K562 (cell line): ENCODE measurements around the gene PNKD. TPM values are rescaled to one million over a fixed set of nuclear protein-coding genes. Genes with fewer than 3 reads are reported as not detected.
A peak's percentile ranks its signal among the peaks of the same experiment; 100 is the strongest.

ENCODE experiments used
- ATAC-seq: fragments of 200-7000 bp; cut with Tn5 transposase; 3 replicates; pipeline ENCODE4 v1.9.1; 2020; ENCODE audit warnings: moderate library complexity
- BruUV-seq: library from RNA; stranded (reverse); fragments of 400-500 nt; replicated peaks from 2 replicates; lab custom pipeline; 2021; lab: Mats Ljungman, UMichigan
- CTCF ChIA-PET: fragments of 300-600 bp; formaldehyde crosslinking; extraction: SDS; loops from one replicate; lab custom pipeline; 2021; ENCODE audit warnings: low intra/inter-chr PET ratio; lab: Yijun Ruan, JAX
- POLR2A ChIA-PET: fragments of 300-600, 350-650 bp; sonication (Branson Sonifier 250); formaldehyde crosslinking; extraction: SDS; loops from one replicate; lab custom pipeline; 2021; ENCODE audit warnings: antibody characterized with exemption, inconsistent platforms; lab: Yijun Ruan, JAX
- DNase-seq, 4 experiments: peaks; one replicate each; pipeline versions ENCODE4 v3.0.0 to v3.0.0-alpha.2; 2011 to 2018; ENCODE audit warnings: low spot score in 3 of 4, mixed read lengths in 3 of 4; ENCODE audit errors: extremely low read depth in 1 of 4
- FAIRE-seq: peaks from 2 replicates; lab custom pipeline; 2011; peaks lifted over from hg19 to GRCh38; lab: Jason Lieb, UNC
- H2AFZ ChIP-seq: 2 replicates; pipeline ENCODE4 v1.6.0; 2011; ENCODE audit warnings: low read depth, low read length, control low read depth, inconsistent platforms
- H3K27ac ChIP-seq: fragments of 200-600 bp; 3 replicates; pipeline ENCODE4 v1.8.0; 2011; ENCODE audit warnings: low read depth, mild to moderate bottlenecking, control low read depth, inconsistent platforms, low read length, moderate library complexity, mixed read lengths; ENCODE audit errors: extremely low read depth
- H3K27me3 ChIP-seq, 2 experiments: fragments of 300-600 bp in 1 of 2; 2 replicates in 1 of 2; 3 replicates in 1 of 2; pipeline versions ENCODE4 v1.6.0 to v1.8.0; 2011; ENCODE audit warnings: inconsistent platforms in 2 of 2, low read length in 2 of 2, mild to moderate bottlenecking in 1 of 2, mixed read lengths in 1 of 2, moderate library complexity in 1 of 2; ENCODE audit not compliant: control insufficient read depth in 2 of 2, insufficient read depth in 2 of 2
- H3K36me3 ChIP-seq: fragments of 300-600 bp; 3 replicates; pipeline ENCODE4 v1.8.0; 2011; ENCODE audit warnings: mild to moderate bottlenecking, low read length, inconsistent platforms; ENCODE audit not compliant: control insufficient read depth, insufficient read depth
- H3K4me1 ChIP-seq, 2 experiments: fragments of 200-600 bp in 1 of 2; replicated peaks in 1 of 2; 2 replicates in 1 of 2; 3 replicates in 1 of 2; pipeline versions ENCODE4 v1.5.1 to v1.8.0; 2011; ENCODE audit warnings: inconsistent platforms in 2 of 2, low read length in 2 of 2, mild to moderate bottlenecking in 1 of 2, mixed read lengths in 1 of 2, moderate library complexity in 1 of 2; ENCODE audit not compliant: control insufficient read depth in 2 of 2, insufficient read depth in 2 of 2
- H3K4me2 ChIP-seq: 2 replicates; pipeline ENCODE4 v1.6.1; 2011; ENCODE audit warnings: low read length, control low read depth, inconsistent platforms, mixed read lengths; ENCODE audit not compliant: insufficient read depth
- H3K4me3 ChIP-seq: fragments of 200-600 bp; sonication (generic), shearing (Covaris generic); 2 replicates; pipeline ENCODE4 v1.5.1; 2016; ENCODE audit warnings: control low read depth, inconsistent platforms
- H3K79me2 ChIP-seq: fragments of 200-600 bp; 3 replicates; pipeline ENCODE4 v1.8.0; 2011; ENCODE audit warnings: low read length, inconsistent platforms; ENCODE audit not compliant: control insufficient read depth, insufficient read depth
- H3K9ac ChIP-seq, 2 experiments: 2 replicates each; pipeline versions ENCODE4 v1.6.0 to v1.6.1; 2011; ENCODE audit warnings: low read depth in 2 of 2, low read length in 2 of 2, control low read depth in 1 of 2, inconsistent platforms in 1 of 2, mild to moderate bottlenecking in 1 of 2, mixed read lengths in 1 of 2; ENCODE audit not compliant: insufficient read depth in 1 of 2
- H3K9me1 ChIP-seq: one replicate; pipeline ENCODE4 v1.6.0; 2011; ENCODE audit warnings: inconsistent platforms, mild to moderate bottlenecking, low read length, moderate library complexity; ENCODE audit not compliant: control insufficient read depth, insufficient read depth
- H3K9me3 ChIP-seq: replicated peaks from 2 replicates; pipeline ENCODE4 v1.5.1; 2011; ENCODE audit warnings: low read depth, low read length, inconsistent platforms; ENCODE audit not compliant: control insufficient read depth, insufficient read depth
- H4K20me1 ChIP-seq: replicated peaks from 2 replicates; pipeline ENCODE4 v1.6.1; 2011; ENCODE audit warnings: low read length, inconsistent platforms, mixed read lengths; ENCODE audit not compliant: control insufficient read depth, insufficient read depth
- CAMTA2 ChIP-seq: fragments of 250-450 bp; sonication (Bioruptor Pico); conservative IDR thresholded peaks from 2 replicates; pipeline ENCODE4 v1.5.1; 2022
- DEAF1 ChIP-seq: fragments of 450-650 bp; formaldehyde crosslinking; IDR thresholded peaks from 2 replicates; pipeline ENCODE4 v1.4.0; 2020; ENCODE audit warnings: mild to moderate bottlenecking, moderate library complexity
- FOXJ3 ChIP-seq: sonication (generic); formaldehyde crosslinking; IDR thresholded peaks from 2 replicates; pipeline ENCODE4 v1.4.0; 2020; ENCODE audit warnings: mild to moderate bottlenecking, missing genetic modification reagents
- FOXK1 ChIP-seq: sonication (generic); formaldehyde crosslinking; IDR thresholded peaks from 2 replicates; pipeline ENCODE4 v1.8.0; 2022; ENCODE audit warnings: missing genetic modification reagents, mild to moderate bottlenecking, borderline replicate concordance
- HDAC1 ChIP-seq, 2 experiments: fragments of 450-650 bp; IDR thresholded peaks; 2 replicates each; pipeline ENCODE4 v1.6.1; 2016 to 2017; ENCODE audit warnings: inconsistent platforms in 1 of 2, mild to moderate bottlenecking in 1 of 2, moderate library complexity in 1 of 2
- HDGF ChIP-seq: fragments of 450-650 bp; IDR thresholded peaks from 2 replicates; pipeline ENCODE4 v1.6.1; 2016
- MNT ChIP-seq, 2 experiments: fragments of 450-650 bp; conservative IDR thresholded peaks; 2 replicates each; pipeline ENCODE4 v1.6.1; 2017; ENCODE audit warnings: mild to moderate bottlenecking in 2 of 2, moderate library complexity in 2 of 2
- MXI1 ChIP-seq: IDR thresholded peaks from 2 replicates; pipeline ENCODE4 v1.6.1; 2011; ENCODE audit warnings: low read depth, mild to moderate bottlenecking, improper control_type of control experiment, low read length
- PML ChIP-seq: IDR thresholded peaks from 2 replicates; pipeline ENCODE4 v1.6.1; 2012; ENCODE audit warnings: low read length, inconsistent platforms
- TAL1 ChIP-seq: fragments of 450-650 bp; IDR thresholded peaks from 2 replicates; pipeline ENCODE4 v1.6.1; 2016; ENCODE audit warnings: mild to moderate bottlenecking
- TFAP4 ChIP-seq: sonication (generic); formaldehyde crosslinking; IDR thresholded peaks from 2 replicates; pipeline ENCODE4 v1.8.0; 2022; ENCODE audit warnings: missing genetic modification reagents, mild to moderate bottlenecking, moderate library complexity, borderline replicate concordance
- UBTF ChIP-seq, 2 experiments: IDR thresholded peaks; 2 replicates each; pipeline ENCODE4 v1.6.1; 2012; ENCODE audit warnings: improper control_type of control experiment in 2 of 2, low read depth in 2 of 2, low read length in 2 of 2, borderline replicate concordance in 1 of 2
- ZNF586 ChIP-seq: fragments of 450-650 bp; formaldehyde crosslinking; conservative IDR thresholded peaks from 2 replicates; pipeline ENCODE4 v1.4.0; 2020; ENCODE audit warnings: mild to moderate bottlenecking, moderate library complexity
- ZNF76 ChIP-seq: fragments of 250-450 bp; sonication (Bioruptor Pico); IDR thresholded peaks from 2 replicates; pipeline ENCODE4 v1.4.0; 2020; ENCODE audit warnings: mild to moderate bottlenecking, moderate library complexity, borderline replicate concordance
- ZNF785 ChIP-seq: fragments of 250-450 bp; sonication (Bioruptor Pico); IDR thresholded peaks from 2 replicates; pipeline ENCODE4 v1.4.0; 2020; ENCODE audit warnings: mild to moderate bottlenecking
- WGBS: fragments of 100-300 bp; shearing (Covaris generic); methylation state at CpG from one replicate; pipeline ENCODE4 v1.1.6; 2016; ENCODE audit warnings: low coverage, mixed read lengths; ENCODE audit not compliant: insufficient coverage; ENCODE audit errors: missing lambda C conversion rate; 5-methylcytosine and 5-hydroxymethylcytosine counted together
- in situ Hi-C: fragments of 300-500 bp; cut with MboI; formaldehyde crosslinking; loops from 4 replicates; pipeline ENCODE4 v1.15.0; 2018; ENCODE audit warnings: inconsistent platforms, mixed read lengths
- intact Hi-C: fragments of 100-400 bp; cut with micrococcal nuclease; formaldehyde crosslinking; loops from 2 replicates; pipeline ENCODE4 v1.14.2; 2022
- polyA plus RNA-seq, 8 experiments: library from polyadenylated mRNA; depleted of rRNA in 4 of 8; stranded (reverse) in 5 of 8; unstranded in 3 of 8; fragments of >200 nt; fragmentation: Nextera tagmentation in 2 of 8; fragmentation: Illumina TruSeq in 1 of 8; extraction: Ambion mirVana in 2 of 8; extraction: Trizol in 1 of 8; gene quantifications; 2 replicates each; pipeline versions ENCODE4 v1.2.1 to v1.2.3, GENCODE V29; 2011 to 2014; ENCODE audit warnings: inconsistent platforms in 1 of 8, missing spikeins in 1 of 8
- total RNA-seq, 7 experiments: library from RNA; depleted of rRNA in 6 of 7; stranded (reverse); fragments of >200 nt in 6 of 7; fragmentation: Illumina TruSeq in 2 of 7; extraction: Trizol in 2 of 7; gene quantifications; 2 replicates each; pipeline versions ENCODE4 v1.2.1 to v1.2.3, GENCODE V29; 2011 to 2021; ENCODE audit warnings: low replicate concordance in 1 of 7

The PNKD gene
- total and polyA plus RNA-seq, 9 of the 15 experiments (the other 6 are each of a cell fraction or from before 2014, with no cell fraction given): 26.0 to 105 (median 60.1) TPM

- 0 out of 2 replicates have a peak overlapping the region, but pooled peaks have one; percentile 89 for H3K4me2 ChIP-seq
- H3K27ac ChIP-seq: no peak overlapping the region
- H3K9me3 ChIP-seq: no peaks in the 10 kb centered on the region
- H3K9ac ChIP-seq: peak overlapping the region in 1 of 2 experiments; percentile 75; a peak in 1 of 4 replicates
- H3K79me2 ChIP-seq: peaks cover 25% of the 10 kb centered on the region
- intact Hi-C loops (loop anchor here (1.0 to 10.0 kb wide), 4 partner anchors 14 to 372 kb away; partner anchors contain the start of gene CATIP), in situ Hi-C loops (no loop called here)
- 0 out of 2 replicates have a peak, but pooled peaks cover 8% of the 10 kb centered on the region for H4K20me1 ChIP-seq
- H3K36me3 ChIP-seq: peaks cover 53% of the 10 kb centered on the region
- ATAC-seq (peak; percentile 67), DNase-seq (peak; percentile 57 to 84 (median 63)), FAIRE-seq (peak; percentile 96)
- H3K4me1 ChIP-seq: peaks cover 4 to 25% of the 10 kb centered on the region in 2 experiments; a peak in 3 of 5 replicates
- no TSS peak for BruUV-seq
- no peak overlapping the region for H2AFZ ChIP-seq
- H3K9me1 ChIP-seq: no peaks in the 10 kb centered on the region
- ChIA-PET POLR2A (interaction anchor here (0.5 to 1.0 kb wide), 3 partner anchors 12 to 174 kb away, joined by 3 to 5 read pairs (median 3); partner anchors contain the start of gene GPBAR1), CTCF (interaction anchor here (0.7 to 2.0 kb wide), 3 partner anchors 84 to 376 kb away, joined by 3 to 8 read pairs (median 5); partner anchors contain the start of gene CATIP)
- no peak overlapping the region for H3K4me3 ChIP-seq
- 34% methylated on average over 16 of the region's 18 CpGs for WGBS
- H3K27me3 ChIP-seq: no peaks in the 10 kb centered on the region
- TF ChIP-seq DEAF1 (CRISPR knock-in tag) (peak; percentile 47; the same call in 1 of the 2 replicates), CAMTA2 (CRISPR knock-in tag) (no peak), HDAC1 (IDR thresholded peaks at IDR 0.05) (no peak), FOXJ3 (CRISPR knock-in tag) (no peak), TFAP4 (CRISPR knock-in tag) (peak; percentile 61; the same call in 1 of the 2 replicates), MXI1 (no peak), ZNF785 (CRISPR knock-in tag) (no peak), ZNF76 (CRISPR knock-in tag) (no peak), PML (no peak), UBTF (IDR thresholded peaks at IDR 0.05; ENCODE audit: borderline replicate concordance in 1 of 2, low read depth in 2 of 2, low read length in 2 of 2) (no peak), FOXK1 (CRISPR knock-in tag) (no peak), ZNF586 (CRISPR knock-in tag) (no peak), TAL1 (no peak), HDGF (no peak), MNT (conservative IDR thresholded peaks at IDR 0.05) (peak in 1 of 2 experiments; percentile 49; a peak in 1 of 4 replicates)
Measured at GRCh38 chr2:218272531-218273212, 2.4 kb downstream of the PNKD start.
